GM18505 (cell line): Measurements from ENCODE around the gene ZNF69.
"Not testable (repeated sequence)": the region's sequence is repeated elsewhere in the genome, so short reads cannot be mapped to it uniquely, and the experiment has no call there.

Source experiments
- ATAC-seq: cut with Tn5 transposase; IDR thresholded peaks from one replicate; pipeline ENCODE4 v1.9.1; 2021; ENCODE audit not compliant: unreplicated experiment
- POLR2A ChIP-seq: IDR thresholded peaks from 4 replicates; pipeline ENCODE4 v1.6.1; 2011; ENCODE audit warnings: borderline replicate concordance; ENCODE audit not compliant: insufficient read depth, insufficient read length; ENCODE audit errors: extremely low read depth

The ZNF69 gene

DNA sequence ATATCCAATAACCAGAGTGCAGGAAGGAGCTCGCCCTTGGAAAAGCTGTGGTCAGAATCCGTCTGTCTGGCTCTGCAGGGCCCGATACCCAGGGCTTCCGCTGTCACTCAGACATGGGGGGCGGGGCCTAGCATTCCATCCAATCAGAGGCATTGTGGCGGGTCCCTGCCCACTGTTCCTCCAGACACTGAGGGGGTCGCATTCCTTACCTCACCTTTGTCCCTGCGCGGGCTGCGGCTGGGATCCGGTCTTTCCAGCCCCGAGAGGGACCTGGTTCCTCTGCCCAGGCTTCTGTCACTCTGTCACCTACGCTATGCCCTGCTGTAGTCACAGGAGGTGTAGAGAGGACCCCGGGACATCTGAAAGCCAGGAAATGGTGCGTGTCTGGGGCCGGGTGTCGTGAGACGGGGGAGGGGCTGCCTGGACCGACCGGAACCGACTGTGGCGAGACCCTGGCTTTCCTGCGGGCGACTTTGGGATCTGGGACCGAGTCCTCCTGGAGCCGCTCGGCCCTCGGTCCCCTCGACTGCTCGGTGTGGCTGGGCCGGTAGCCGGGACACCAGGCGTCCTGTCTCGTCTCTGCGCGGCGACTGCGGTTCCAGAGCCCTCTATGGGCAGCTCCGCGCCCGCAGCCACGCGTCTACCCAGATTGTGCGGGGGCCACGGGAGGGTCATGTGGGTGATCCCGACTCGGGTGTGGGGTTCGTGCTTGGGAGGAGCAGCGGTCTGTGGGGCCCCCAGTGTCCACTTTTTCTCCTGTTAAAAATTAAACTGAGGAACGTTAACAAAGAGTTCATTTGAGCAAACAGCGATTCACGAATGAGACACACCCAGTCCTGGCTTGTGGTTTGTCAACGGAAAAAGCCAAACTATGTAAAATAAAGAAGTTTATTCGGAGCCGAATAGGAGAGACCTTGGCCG lies at the start of gene ZNF69:
ZNF69 (plus strand) TSS at position 172 of the 921 bp plus-strand sequence; CDS start at position 314, 142 bp downstream.
- ATAC-seq: no peak
- TF ChIP-seq POLR2A: no peak

DNA sequence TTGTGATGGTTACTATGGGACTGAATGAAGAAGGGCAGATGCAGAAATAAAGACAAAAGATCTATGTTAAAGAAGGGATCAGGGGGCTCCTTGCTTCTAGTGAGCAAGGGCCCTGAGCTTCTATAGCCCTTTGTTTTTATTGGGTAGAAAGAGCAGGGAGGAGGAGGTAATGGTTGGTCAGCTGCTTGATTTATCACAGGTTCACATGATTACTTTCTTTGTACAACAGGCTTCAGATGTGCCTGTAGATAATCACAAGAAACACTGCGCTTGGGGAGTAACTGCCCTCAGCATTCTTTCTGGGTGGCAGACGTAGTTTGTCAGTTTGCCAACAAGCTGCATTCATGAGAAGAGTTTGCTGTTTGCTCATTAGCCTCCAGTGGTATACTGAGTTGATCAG lies 43.9 kb upstream of the ZNF69 start:
- ATAC-seq: no peak
- TF ChIP-seq POLR2A: no peak

GRCh38 chr19:11847615-11848014 lies 40.0 kb upstream of the ZNF69 start:
- ATAC-seq: not testable (repeated sequence)

GRCh38 chr19:11848200-11848593 lies 39.4 kb upstream of the ZNF69 start:
- peak; percentile 23 for ATAC-seq
- no peak for TF ChIP-seq POLR2A

GRCh38 chr19:11848594-11849469 lies 38.8 kb upstream of the ZNF69 start, which contains the start of gene ZNF439:
Gene ZNF439, plus strand, starts transcription at chr19:11848726. Its CDS starts 142 bp downstream, at chr19:11848868.
- ATAC-seq: peak; percentile 82
- TF ChIP-seq POLR2A: peak; percentile 72

GRCh38 chr19:11850289-11850688 lies 37.3 kb upstream of the ZNF69 start:
- ATAC-seq: not testable (repeated sequence)

GRCh38 chr19:11853358-11853757 lies 34.2 kb upstream of the ZNF69 start:
- ATAC-seq: no peak
- TF ChIP-seq POLR2A: no peak

- ATAC-seq: no peak
- TF ChIP-seq POLR2A: no peak
These were observed 30.9 kb upstream of the ZNF69 start for GRCh38 chr19:11856596-11857250.

- no peak for TF ChIP-seq POLR2A
- ATAC-seq: no peak
These were observed 26.9 kb upstream of the ZNF69 start for GRCh38 chr19:11860721-11861120.

DNA sequence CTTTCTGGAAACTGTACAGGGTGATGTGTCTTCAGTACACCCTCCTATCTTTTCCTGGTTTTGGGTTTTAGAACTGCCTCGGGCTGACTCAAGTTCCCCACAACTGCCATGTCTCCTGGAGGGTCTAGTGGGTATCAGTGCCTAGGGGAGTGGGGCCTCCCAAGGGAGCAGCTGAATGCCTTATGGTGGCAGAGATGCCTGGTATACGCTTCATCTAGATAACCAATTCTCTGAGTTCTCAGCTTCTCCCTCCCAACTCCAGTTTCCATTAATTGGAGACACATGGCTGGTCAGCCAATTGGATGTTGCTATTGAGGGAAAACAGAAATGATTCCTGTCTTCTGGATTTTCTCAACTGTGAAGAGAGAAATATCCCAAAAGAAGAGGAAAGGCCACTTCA lies 26.3 kb upstream of the ZNF69 start:
- no peak for TF ChIP-seq POLR2A

GRCh38 chr19:11867766-11868165 lies 19.8 kb upstream of the ZNF69 start:
- ATAC-seq: not testable (repeated sequence)

More for the DNA sequence above, 26.3 kb upstream of the ZNF69 start:
- no peak for ATAC-seq

DNA sequence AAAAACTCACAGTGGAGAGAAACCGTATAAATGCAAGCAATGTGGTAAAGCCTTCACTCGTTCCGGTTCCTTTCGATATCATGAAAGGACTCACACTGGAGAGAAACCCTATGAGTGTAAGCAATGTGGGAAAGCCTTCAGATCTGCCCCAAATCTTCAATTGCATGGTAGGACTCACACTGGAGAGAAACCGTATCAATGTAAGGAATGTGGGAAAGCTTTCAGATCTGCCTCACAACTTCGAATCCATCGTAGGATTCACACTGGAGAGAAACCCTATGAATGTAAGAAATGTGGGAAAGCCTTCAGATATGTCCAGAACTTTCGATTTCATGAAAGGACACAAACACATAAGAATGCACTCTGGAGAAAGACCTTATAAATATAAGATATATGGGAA lies 19.4 kb upstream of the ZNF69 start:
- ATAC-seq: no peak
- TF ChIP-seq POLR2A: no peak

DNA sequence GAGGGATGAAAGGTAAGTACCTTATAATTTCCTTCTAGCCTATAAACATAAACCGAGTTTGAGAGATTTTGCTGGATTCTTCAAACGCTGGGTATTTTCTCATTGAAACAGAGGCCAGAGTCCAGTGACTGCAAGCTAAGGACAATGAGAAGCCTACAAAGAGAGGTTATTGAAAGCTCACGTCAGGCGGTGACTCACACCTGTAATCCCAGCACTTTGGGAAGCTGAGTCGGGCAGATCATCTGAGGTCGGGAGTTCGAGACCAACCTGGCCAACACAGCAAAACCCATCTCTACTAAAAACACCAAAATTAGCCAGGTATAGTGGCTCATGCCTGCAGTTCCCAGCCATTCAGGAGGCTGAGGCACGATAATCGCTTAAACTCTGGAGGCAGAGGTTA lies 15.0 kb upstream of the ZNF69 start:
- no peak for ATAC-seq
- no peak for TF ChIP-seq POLR2A
